ENCODE results near the gene CRYAB. TPM values are rescaled to one million over a fixed set of nuclear protein-coding genes. Genes with fewer than 3 reads are reported as not detected.

Gene CRYAB
- total RNA-seq, 1 experiment from 2014 or later, result not detected

GRCh38 chr11:111908639-111909305 lies 2.8 kb downstream of the CRYAB start:
- ChIA-PET CTCF (no interaction called here), POLR2A (ENCODE audit: unreplicated experiment) (interaction anchor here (0.6 kb wide), 1 partner anchor 10 kb away, joined by 3 read pairs; no protein-coding TSS in a partner anchor)
- no peak overlapping the region for H3K4me2 ChIP-seq
- no peaks in the 10 kb centered on the region for H3K9me2 ChIP-seq (ENCODE audit: insufficient read depth)
- no peaks in the 10 kb centered on the region for H3K36me3 ChIP-seq (ENCODE audit: low read depth)
- DNase-seq, result no peak
- H3K79me2 ChIP-seq (ENCODE audit: low read depth), result no peaks in the 10 kb centered on the region
- no peaks in the 10 kb centered on the region for H3K27me3 ChIP-seq (ENCODE audit: insufficient read depth, low read depth)
- TF ChIP-seq EZH2 (IDR thresholded peaks at IDR 0.05; ENCODE audit: low read depth) (no peak), CTCF (conservative IDR thresholded peaks at IDR 0.05) (no peak)
- H3K4me1 ChIP-seq (replicated peaks; ENCODE audit: insufficient read depth), result peaks cover 6% of the 10 kb centered on the region; the same call in 1 of the 2 replicates
- no peak overlapping the region for H3K27ac ChIP-seq
- no peaks in the 10 kb centered on the region for H3K9me3 ChIP-seq (ENCODE audit: insufficient read depth, low read depth)
- H2AFZ ChIP-seq, result no peak overlapping the region
- no peaks in the 10 kb centered on the region for H3F3A ChIP-seq (ENCODE audit: insufficient read depth, low read depth)
- no peak overlapping the region for H3K4me3 ChIP-seq
- no TSS peak for BruUV-seq (replicated peaks)
- intact Hi-C loops (cut with micrococcal nuclease; ENCODE audit: unreplicated experiment), result no loop called here
- H4K20me1 ChIP-seq (ENCODE audit: insufficient read depth), result no peaks in the 10 kb centered on the region

GRCh38 chr11:111906680-111907079 lies 4.9 kb downstream of the CRYAB start:
- H3K36me3 ChIP-seq (ENCODE audit: low read depth), result no peaks in the 10 kb centered on the region
- peaks cover under 1% of the 10 kb centered on the region; the same call in 1 of the 2 replicates for H3K4me1 ChIP-seq (replicated peaks; ENCODE audit: insufficient read depth)
- DNase-seq, result no peak
- POLR2A ChIA-PET (ENCODE audit: unreplicated experiment), result interaction anchor here (0.7 kb wide), 1 partner anchor 114 kb away, joined by 9 read pairs; no protein-coding TSS in a partner anchor
- no TSS peak for BruUV-seq (replicated peaks)
- no peak overlapping the region for H2AFZ ChIP-seq
- CTCF ChIA-PET, result no interaction called here
- no peaks in the 10 kb centered on the region for H4K20me1 ChIP-seq (ENCODE audit: insufficient read depth)
- no peaks in the 10 kb centered on the region for H3F3A ChIP-seq (ENCODE audit: insufficient read depth, low read depth)
- H3K27me3 ChIP-seq (ENCODE audit: insufficient read depth, low read depth), result no peaks in the 10 kb centered on the region
- no peak overlapping the region for H3K4me2 ChIP-seq
- no peaks in the 10 kb centered on the region for H3K9me3 ChIP-seq (ENCODE audit: insufficient read depth, low read depth)
- no peak overlapping the region for H3K4me3 ChIP-seq
- H3K9me2 ChIP-seq (ENCODE audit: insufficient read depth), result no peaks in the 10 kb centered on the region
- TF ChIP-seq CTCF (conservative IDR thresholded peaks at IDR 0.05) (no peak), EZH2 (IDR thresholded peaks at IDR 0.05; ENCODE audit: low read depth) (no peak)
- H3K27ac ChIP-seq, result no peak overlapping the region
- H3K79me2 ChIP-seq (ENCODE audit: low read depth), result no peaks in the 10 kb centered on the region
- intact Hi-C loops (cut with micrococcal nuclease; ENCODE audit: unreplicated experiment), result no loop called here

- CTCF ChIA-PET, result no interaction called here
These were observed 6.2 kb downstream of the CRYAB start for GRCh38 chr11:111905411-111905810.

More at GRCh38 chr11:111905411-111905810, 6.2 kb downstream of the CRYAB start:
- intact Hi-C loops (cut with micrococcal nuclease; ENCODE audit: unreplicated experiment), result no loop called here
- POLR2A ChIA-PET (ENCODE audit: unreplicated experiment), result no interaction called here
- no peaks in the 10 kb centered on the region for H3K27me3 ChIP-seq (ENCODE audit: insufficient read depth, low read depth)
- no peak for DNase-seq
- no peaks in the 10 kb centered on the region for H3K9me2 ChIP-seq (ENCODE audit: insufficient read depth)
- no peak overlapping the region for H3K27ac ChIP-seq
- no peaks in the 10 kb centered on the region for H3F3A ChIP-seq (ENCODE audit: insufficient read depth, low read depth)
- no peaks in the 10 kb centered on the region for H3K36me3 ChIP-seq (ENCODE audit: low read depth)
- H4K20me1 ChIP-seq (ENCODE audit: insufficient read depth), result no peaks in the 10 kb centered on the region
- H3K79me2 ChIP-seq (ENCODE audit: low read depth), result no peaks in the 10 kb centered on the region
- H3K4me1 ChIP-seq (replicated peaks; ENCODE audit: insufficient read depth), result no peaks in the 10 kb centered on the region
- BruUV-seq (replicated peaks), result no TSS peak
- no peak overlapping the region for H3K4me3 ChIP-seq
- TF ChIP-seq CTCF (conservative IDR thresholded peaks at IDR 0.05) (no peak), EZH2 (IDR thresholded peaks at IDR 0.05; ENCODE audit: low read depth) (no peak)
- no peaks in the 10 kb centered on the region for H3K9me3 ChIP-seq (ENCODE audit: insufficient read depth, low read depth)
- H3K4me2 ChIP-seq, result no peak overlapping the region
- H2AFZ ChIP-seq, result no peak overlapping the region
